Colonic mucosa (tissue), 4 donors: ENCODE data around the gene TVP23A. TPM values are rescaled to one million over a fixed set of nuclear protein-coding genes. Genes with fewer than 3 reads are reported as not detected.

Experiments
- DNase-seq: peaks from one replicate; pipeline ENCODE4 v3.0.0-alpha.2; 2020
- H3K27ac ChIP-seq: fragments of 200-600 bp; one replicate; pipeline ENCODE4 v1.8.0; 2021
- H3K27me3 ChIP-seq: fragments of 200-600 bp; one replicate; pipeline ENCODE4 v1.8.0; 2021
- H3K36me3 ChIP-seq: fragments of 200-600 bp; one replicate; pipeline ENCODE4 v1.8.0; 2021
- H3K4me1 ChIP-seq: fragments of 200-600 bp; one replicate; pipeline ENCODE4 v1.8.0; 2021; ENCODE audit warnings: mild to moderate bottlenecking
- H3K4me3 ChIP-seq: fragments of 200-600 bp; one replicate; pipeline ENCODE4 v1.8.0; 2021
- H3K9ac ChIP-seq, 2 donors: one replicate each; pipeline ENCODE4 v1.7.0; 2013; ENCODE audit warnings: control low read depth in 2 of 2, low read depth in 2 of 2, low read length in 2 of 2
- H3K9me3 ChIP-seq: fragments of 200-600 bp; one replicate; pipeline ENCODE4 v1.8.0; 2021
- CTCF ChIP-seq: fragments of 200-600 bp; IDR thresholded peaks from one replicate; pipeline ENCODE4 v1.8.0; 2022; ENCODE audit warnings: antibody characterized with exemption, mild to moderate bottlenecking
- intact Hi-C: fragments of 100-400 bp; cut with DNase I; formaldehyde crosslinking; loops from one replicate; pipeline ENCODE4 v1.14.1; 2022
- total RNA-seq, 2 donors: library from RNA; stranded (reverse); fragmentation: NEBNext Ultra II Directional in 1 of 2; extraction: Animal tissue kit (Norgen Biotek cat#: 25700) in 1 of 2; gene quantifications; one replicate each; pipeline ENCODE4 v1.2.1, GENCODE V29; 2021
- donor health status: healthy.
- donor health status: DM: no; HTN: no; CAD: no.
- donor health status: DM: no; HTN: no; CAD: no.

TVP23A gene
- total RNA-seq, 2 donors from 2014 or later, result 0.19 TPM; not detected in 1

- TF ChIP-seq CTCF, result no peak
- Histone ChIP-seq H3K9ac (no peak overlapping the region), H3K4me3 (no peak overlapping the region), H3K27me3 (no peaks in the 10 kb centered on the region), H3K27ac (no peak overlapping the region), H3K36me3 (peaks cover 12% of the 10 kb centered on the region), H3K4me1 (no peaks in the 10 kb centered on the region), H3K9me3 (no peaks in the 10 kb centered on the region)
- no peak for DNase-seq
- intact Hi-C loops, result no loop called here
Observed at GRCh38 chr16:10753670-10754069, 64.9 kb downstream of the TVP23A start.

- Histone ChIP-seq H3K36me3 (peaks cover 7% of the 10 kb centered on the region), H3K4me1 (no peaks in the 10 kb centered on the region), H3K9me3 (no peaks in the 10 kb centered on the region), H3K27me3 (no peaks in the 10 kb centered on the region), H3K27ac (no peak overlapping the region), H3K9ac (no peak overlapping the region), H3K4me3 (no peak overlapping the region)
- peak; percentile 46 for DNase-seq
- intact Hi-C loops, result no loop called here
- TF ChIP-seq CTCF, result no peak
Observed at GRCh38 chr16:10752843-10753523, 65.6 kb downstream of the TVP23A start.

- Histone ChIP-seq H3K36me3 (peaks cover 3% of the 10 kb centered on the region), H3K4me1 (no peaks in the 10 kb centered on the region), H3K9ac (no peak overlapping the region), H3K27me3 (no peaks in the 10 kb centered on the region), H3K9me3 (no peaks in the 10 kb centered on the region), H3K4me3 (no peak overlapping the region), H3K27ac (no peak overlapping the region)
- DNase-seq, result no peak
- TF ChIP-seq CTCF, result no peak
- intact Hi-C loops, result no loop called here
Observed at GRCh38 chr16:10751291-10751697, 67.3 kb downstream of the TVP23A start.

GRCh38 chr16:10750793-10751192 lies 67.8 kb downstream of the TVP23A start:
- intact Hi-C loops, result no loop called here
- Histone ChIP-seq H3K27me3 (no peaks in the 10 kb centered on the region), H3K36me3 (no peaks in the 10 kb centered on the region), H3K4me3 (no peak overlapping the region), H3K9me3 (no peaks in the 10 kb centered on the region), H3K27ac (no peak overlapping the region), H3K4me1 (no peaks in the 10 kb centered on the region), H3K9ac (no peak overlapping the region)
- no peak for DNase-seq
- TF ChIP-seq CTCF, result no peak

- no peak for DNase-seq
- no peak overlapping the region for H3K9ac ChIP-seq
- intact Hi-C loops, result loop anchor here (5.0 kb wide), 1 partner anchor 171 kb away; no protein-coding TSS in a partner anchor
- TF ChIP-seq CTCF, result no peak
- H3K27ac ChIP-seq, result no peak overlapping the region
- H3K36me3 ChIP-seq, result no peaks in the 10 kb centered on the region
- no peak overlapping the region for H3K4me3 ChIP-seq
- H3K9me3 ChIP-seq, result no peaks in the 10 kb centered on the region
- no peaks in the 10 kb centered on the region for H3K27me3 ChIP-seq
- H3K4me1 ChIP-seq, result peaks cover 4% of the 10 kb centered on the region
Observed at GRCh38 chr16:10745841-10746240, 72.8 kb downstream of the TVP23A start.
